ENCODE results near the gene MRPL53. TPM values are rescaled to one million over a fixed set of nuclear protein-coding genes. Genes with fewer than 3 reads are reported as not detected.

MRPL53 gene
- 28.6 and 45.8 TPM in 2 replicates for total RNA-seq

DNA sequence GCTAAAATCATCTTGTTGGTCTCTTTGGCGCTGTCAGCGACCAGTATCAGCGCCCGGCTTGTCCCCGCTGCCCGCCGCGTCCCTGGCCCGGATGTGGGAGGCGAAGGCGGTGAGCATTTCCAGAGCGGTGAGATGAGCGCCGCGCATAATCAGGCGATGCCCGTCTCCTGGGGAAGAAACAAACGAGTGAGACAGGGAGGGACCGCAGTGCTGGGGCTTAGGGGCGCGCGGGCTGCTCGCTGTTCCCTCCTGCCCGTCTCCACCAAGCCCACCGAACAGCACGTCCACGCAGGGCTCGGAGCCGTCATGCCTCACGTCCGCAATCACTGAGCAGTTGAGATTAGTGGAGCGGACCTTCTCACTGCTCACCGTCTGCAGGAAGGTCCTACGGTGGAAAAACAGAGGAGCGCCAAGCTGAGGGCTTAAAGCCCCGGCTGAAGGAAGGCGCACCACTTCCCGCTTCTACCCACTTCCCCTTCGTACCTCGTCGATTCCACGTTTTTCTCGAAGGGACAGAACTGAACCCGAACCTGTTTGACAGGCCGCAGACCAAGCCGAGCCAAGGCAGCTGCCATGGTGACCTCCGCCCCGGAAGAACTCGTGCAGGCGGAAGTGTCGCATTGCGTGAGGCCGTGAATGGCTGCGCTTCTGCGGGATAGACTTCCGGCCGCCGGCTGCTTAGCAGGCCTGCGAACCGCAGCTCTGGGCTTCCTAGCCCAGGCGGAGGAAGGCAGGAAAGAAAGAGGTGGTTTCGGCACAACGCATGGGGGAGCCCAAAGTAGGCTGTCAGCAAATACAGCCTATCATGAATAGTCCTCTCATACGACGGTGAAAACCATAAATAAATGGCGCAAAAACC is at the start of gene MRPL53:
Gene MRPL53 (minus strand): TSS at position 595 of the 859 bp plus-strand sequence. CDS start 20 bp downstream, at position 575.
- DNase-seq (ENCODE audit: low read depth, low spot score), result peak; percentile 78

DNA sequence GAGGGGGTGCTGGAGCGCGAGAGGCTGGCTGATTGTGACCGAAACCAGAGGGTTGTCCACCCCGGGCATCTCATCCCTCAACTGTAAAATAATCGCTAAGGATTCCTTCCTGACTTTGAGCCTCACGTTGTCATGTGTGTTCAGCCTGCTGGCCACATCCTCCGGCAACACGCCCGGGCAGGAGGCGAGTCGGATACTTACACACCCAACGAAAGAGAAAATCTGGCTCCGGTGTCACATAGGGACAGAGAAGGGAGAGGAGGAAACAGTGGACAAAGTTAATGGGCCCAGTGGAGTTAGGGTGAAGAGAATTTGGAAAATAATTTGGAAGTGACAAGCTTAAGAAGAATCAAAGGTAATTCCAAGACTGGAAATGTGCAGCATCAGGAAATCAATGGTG is 44.2 kb upstream of the MRPL53 start:
- DNase-seq (ENCODE audit: low read depth, low spot score), result no peak

DNA sequence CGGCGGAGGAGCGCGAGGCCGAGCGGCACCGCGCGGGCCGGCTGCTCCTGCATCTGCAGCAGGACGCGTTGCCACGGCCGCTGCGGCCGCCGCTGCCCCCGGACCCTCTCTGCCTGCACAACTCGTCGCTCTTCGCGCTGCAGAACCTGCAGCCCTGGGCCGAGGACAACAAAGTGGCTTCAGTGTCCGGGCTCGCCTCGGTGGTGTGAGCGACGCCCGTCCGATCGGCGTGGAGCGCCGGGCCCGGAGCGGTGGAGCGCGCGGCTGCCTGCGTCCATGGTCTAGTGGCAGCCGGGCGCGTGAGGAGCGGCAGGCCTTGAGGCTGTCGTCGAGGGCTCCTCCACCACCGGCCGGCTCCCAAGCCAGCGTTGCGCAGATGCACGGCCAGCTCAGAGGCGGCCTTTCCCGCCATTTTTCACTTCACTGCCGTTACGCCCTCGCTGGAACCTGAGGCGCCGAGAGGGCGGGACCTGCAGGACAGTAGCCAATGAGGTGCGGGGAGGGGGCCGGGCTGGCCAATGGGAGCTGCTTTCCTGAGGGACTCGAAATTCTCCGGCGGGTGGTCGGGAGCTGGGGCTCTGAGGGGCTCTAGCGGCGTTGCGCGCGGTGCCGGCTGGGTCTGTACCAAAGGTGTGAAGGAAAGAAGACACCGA is 43.6 kb upstream of the MRPL53 start:
- DNase-seq (ENCODE audit: low read depth, low spot score), result no peak

DNA sequence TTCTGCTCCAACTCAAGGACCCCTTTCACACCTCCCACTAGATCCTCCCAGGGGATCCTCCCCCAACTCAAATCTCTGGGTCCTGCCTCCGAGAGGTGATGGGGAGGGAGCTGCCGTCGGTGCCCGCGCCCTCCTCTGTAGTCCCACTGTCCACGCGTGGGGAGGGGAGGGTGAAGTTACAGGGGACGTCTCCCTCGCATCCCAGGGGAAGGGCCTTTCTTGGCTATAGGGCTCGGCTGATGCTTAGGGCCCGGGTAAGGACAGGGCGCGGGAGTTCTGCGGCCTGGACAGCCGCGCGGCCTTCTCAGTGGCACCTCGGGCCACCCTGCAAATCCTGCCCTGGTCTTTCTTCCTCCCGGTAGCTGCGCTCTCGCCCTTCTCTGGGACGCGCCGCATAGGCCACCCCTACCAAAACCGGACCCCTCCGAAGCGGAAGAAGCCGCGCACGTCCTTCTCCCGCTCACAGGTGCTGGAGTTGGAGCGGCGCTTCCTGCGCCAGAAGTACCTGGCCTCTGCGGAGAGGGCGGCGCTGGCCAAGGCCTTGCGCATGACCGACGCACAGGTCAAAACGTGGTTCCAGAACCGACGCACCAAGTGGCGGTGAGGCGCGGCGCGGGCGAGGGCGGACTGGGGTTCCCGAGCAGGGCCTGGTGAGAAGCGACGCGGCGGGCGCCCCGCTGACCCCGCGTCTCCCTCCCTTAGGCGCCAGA is 42.9 kb upstream of the MRPL53 start:
- DNase-seq (ENCODE audit: low read depth, low spot score), result no peak

DNA sequence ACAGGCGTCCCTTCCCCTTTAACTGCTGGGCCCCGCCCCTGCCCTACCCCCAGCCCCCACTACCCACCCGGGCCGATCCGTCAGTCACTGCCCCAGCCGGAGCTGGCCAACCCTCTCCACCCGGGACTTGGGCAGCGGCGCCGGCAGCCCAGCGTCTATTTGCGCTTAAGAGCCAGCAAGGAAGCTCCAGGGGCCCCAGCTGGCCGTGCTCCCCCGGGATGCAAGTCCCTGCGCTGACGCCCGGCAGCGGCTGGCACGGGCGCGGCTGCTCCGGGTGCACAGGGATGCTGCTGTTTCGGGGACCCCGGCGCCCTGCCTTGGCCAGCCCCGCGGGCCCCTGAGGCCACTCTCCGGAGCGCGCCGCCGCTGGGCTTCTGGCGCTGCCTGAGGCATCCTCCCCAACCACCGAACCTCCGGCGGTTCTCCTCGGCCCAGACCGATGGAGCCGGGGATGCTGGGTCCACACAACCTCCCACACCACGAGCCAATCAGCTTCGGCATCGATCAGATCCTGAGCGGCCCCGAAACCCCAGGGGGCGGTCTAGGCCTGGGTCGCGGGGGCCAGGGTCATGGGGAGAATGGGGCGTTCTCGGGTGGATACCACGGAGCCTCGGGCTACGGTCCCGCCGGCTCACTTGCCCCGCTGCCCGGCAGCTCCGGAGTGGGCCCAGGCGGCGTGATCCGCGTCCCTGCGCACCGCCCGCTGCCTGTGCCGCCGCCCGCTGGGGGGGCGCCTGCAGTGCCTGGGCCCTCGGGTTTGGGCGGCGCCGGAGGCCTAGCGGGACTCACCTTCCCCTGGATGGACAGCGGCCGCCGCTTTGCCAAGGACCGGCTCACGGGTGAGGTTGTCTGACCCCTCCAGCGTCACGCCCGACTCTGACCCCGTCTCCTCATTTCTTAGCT is 42.1 kb upstream of the MRPL53 start, which contains the start of gene TLX2:
Gene TLX2 (plus strand): TSS at position 83 of the 903 bp plus-strand sequence. CDS start 357 bp downstream, at position 440.
- no peak for DNase-seq (ENCODE audit: low read depth, low spot score)

DNA sequence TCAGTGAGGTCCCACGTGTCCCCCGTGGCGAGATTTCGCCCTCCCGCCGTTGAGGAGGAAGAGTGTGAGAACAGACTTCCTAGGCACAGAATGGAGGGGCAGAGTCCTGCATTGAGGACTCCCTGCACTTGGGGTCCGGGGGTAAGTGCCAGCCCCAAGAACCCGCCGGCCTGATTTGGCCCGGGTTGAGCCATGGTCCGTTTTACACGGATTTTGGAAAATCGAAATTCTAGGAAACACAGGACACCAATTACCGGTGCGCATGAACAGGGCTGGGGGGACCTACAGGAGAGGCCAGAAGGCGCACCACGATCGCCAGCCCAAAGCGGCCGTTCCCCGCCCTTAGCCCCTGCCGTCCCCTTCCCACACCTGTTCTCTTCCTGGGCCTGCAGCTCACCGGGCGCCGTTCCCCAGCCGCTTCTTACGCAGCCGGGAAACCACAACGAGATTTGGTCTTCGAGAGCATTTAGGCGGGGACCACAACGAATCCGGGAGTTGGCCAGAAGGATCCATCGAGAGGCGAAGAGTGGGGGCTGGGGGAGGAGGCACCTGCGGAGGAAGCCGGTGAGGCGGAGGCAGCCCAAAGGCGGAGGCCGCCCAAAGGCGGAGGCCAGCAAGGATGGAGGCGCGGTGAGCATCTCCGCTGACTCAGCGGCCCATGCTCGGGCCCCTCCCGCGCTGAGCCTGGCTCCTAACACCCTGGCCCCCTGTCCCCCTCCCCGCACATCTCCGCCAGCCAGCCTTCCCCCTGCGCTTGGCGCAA is 41.3 kb upstream of the MRPL53 start:
- DNase-seq (ENCODE audit: low read depth, low spot score), result no peak

DNA sequence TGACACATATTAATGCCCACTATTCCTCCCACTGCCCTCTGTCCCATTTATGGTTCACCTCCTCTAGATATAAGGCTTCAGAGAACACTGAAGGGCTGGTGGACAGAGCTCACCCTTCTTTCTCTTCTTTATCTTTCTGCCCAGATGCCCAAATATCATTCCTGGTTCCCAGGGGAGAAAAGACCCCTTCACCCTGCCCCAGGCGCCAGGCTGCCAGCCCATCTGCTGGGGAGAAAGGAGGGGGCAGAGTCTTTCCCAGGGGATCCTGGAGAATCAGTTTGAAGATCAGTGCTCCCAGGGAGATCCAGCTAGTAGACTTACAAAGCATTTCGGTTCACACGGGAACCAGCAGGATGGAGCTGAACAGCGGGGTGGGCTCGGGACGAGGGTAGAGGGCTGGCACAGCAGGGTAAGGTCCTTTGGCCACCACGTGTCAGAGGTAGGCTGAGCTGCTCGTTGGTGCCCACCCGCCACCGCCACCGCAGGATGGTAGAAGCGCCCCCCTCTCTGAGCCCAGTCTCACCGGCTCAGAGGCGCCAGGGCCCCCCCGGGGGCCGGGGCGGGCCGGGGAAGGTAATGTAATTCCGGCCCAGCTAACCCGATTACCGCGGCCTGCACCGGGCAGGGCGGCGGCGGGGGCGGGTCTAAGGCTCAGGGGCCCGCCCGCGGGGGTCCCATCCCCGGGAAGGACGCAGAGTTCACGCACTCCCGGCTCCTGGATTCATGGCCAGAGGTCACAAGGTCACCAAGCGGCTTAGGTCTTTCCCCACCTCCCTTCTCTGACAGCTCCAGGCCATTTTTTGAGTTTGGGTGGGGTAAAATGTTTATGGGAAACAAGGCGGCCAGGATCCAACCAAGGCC is 40.5 kb upstream of the MRPL53 start:
- DNase-seq (ENCODE audit: low read depth, low spot score), result no peak

DNA sequence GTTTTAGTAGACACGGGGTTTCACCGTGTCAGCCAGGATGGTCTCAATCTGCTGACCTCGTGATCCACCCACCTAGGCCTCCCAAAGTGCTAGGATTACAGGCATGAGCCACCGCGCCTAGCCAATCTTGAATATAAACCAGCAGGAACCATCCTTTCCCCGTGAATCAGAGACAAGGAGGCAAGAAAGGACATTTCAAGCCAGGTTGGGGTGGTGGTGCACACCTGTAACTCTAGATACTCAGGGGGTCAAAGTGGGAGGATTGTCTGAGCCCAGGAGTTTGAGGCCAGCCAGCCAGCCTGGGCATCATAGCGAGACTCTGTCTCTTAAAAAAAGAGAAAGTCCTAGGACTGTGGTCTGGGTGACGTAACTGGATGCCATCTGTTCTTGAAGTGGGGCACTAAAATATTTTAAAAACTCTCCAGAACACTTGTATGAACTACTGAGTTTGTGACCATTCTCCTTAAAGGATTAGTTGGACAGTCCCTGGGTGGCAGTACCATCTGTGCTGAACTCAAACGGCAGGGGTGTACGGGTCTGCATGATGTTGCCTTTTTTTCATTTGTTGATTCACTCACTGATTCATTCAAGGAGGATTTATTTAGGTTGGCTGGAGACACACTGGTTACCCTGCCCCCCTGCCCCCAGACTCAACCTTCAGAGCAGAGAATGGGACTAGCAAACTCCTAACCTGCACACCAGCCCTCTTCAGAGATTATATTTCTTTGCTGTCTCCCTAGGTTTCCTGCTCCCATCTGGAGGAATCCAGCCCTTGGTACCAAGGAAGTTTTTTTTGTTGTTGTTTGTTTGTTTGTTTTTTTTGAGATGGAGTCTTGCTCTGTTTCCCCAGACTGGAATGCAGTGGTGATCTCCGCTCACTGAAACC is 38.9 kb upstream of the MRPL53 start:
- no peak for DNase-seq (ENCODE audit: low read depth, low spot score)

DNA sequence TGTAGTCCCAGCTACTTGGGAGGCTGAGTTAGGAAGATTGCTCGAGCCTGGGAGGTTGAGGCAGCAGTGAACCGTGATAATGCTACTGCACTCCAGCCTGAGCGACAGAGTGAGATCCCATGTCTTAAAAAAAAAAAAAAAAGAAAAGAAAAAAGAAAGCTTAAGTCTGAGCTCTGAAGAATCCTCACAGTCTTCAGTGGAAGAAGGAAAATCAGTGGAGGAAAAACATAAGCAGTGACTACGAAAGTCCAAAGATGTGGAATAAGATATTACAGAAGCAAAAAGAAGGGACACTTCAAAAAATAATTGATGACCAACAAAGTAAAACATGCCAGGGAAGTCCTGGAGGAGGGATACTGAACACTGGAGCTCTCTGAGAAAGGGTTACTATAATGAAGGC is 37.8 kb upstream of the MRPL53 start:
- DNase-seq (ENCODE audit: low read depth, low spot score), result no peak

DNA sequence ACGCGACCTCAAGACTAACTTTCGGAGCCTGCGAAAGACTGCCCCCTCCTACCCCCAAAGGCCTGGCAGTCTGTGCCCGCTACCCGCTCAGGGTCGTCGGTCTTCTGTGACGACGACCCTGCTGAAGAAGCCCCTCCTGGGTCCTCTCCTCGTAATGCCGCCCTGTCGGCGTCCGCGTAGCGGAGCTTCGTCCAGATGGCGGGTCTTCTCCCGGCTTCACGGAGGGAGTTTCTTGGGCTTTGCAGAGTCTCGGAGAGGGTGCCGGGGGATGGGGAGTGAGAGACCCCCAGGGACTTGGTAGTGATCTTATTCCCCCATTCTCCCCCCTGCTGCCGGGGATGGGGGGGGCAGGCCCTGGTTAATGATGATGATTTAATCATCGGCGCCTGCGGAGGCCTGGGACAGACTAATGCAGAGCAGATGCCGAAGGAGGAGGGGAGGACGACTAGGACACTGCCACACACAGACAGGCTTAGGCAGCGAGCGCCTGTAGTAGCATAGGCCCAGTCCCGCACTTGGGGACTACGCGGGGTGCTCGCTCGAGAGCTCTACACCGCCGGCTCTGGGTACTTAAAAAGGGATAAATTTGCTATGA is 35.5 kb upstream of the MRPL53 start:
- DNase-seq (ENCODE audit: low read depth, low spot score), result no peak

DNA sequence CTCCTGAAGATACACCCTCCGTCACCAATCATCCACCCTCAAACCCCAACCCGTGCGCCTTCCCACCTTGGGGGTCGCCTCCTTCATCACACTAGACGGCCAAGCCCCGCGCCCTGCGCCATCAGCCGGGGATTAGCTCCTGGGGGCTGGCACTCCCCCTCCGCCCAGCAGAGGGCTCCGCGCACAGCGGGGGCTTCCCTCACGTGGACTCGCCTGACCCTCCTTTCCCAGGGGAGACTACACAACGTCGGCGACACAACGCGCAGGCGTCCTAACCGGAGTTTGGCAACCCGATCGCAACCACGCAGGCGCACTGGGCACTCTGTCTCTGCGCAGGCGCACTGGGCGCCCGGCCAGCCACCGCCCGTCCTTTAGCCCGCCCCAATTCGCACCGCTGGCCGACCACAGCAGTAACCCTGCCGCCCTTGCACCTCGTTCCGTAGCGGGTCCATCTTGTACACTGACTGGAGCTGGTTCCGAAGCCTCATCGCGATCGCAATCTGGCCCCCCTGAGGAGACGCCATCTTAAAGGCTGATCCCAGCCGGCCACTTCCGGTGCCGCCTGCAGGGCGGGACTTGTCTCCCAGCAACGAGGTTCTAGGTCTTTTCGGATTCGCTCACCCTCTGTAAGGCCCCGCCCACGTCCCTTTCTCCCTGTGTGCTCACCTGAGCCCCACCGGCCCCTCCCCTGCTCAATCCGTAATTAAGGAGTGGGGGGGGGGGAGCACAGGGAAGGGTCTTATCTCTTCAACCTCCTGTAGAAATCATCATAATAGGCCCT is 34.9 kb upstream of the MRPL53 start, which contains the start of gene PCGF1:
Gene PCGF1 (minus strand): TSS at position 551 of the 781 bp plus-strand sequence. CDS start 27 bp downstream, at position 524.
- DNase-seq (ENCODE audit: low read depth, low spot score), result peak; percentile 86

DNA sequence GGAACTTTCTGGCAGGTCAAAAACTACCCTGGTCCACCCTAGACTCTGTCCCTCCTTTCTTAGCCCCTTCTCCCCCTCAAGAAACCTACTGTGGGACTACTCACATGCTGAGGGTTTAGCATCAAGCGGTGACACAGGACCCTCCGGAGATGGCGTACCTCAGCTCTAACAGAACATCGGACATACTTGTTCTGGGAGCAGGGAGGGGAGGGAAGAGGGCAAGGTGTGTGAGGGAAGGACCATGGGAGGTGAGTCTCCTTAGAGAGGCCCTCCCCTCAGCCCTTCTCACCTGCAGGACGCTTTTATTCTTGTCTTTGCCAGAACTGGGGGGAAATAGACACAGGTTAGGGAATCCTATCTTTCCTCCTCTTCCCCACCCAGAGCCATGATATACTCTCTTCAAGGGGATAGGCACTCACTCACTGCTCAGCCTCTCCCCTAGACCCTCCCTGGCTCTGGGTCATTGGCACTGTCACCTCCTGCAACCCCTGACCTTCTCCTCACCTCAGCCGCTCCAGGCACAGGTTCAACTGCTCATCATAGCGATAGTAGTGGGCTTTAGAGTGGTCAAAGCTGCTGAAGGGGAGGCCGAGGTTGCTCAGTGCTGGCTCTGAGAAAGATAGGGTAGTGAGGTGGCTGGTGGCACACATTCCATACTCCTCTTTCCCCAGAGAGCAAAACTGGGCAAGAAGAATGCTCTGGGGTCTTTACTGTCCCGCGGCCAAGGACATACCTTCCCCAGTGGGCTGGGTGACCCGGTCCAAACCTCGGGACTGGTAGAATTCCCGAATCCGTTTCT is 33.2 kb upstream of the MRPL53 start:
- DNase-seq (ENCODE audit: low read depth, low spot score), result no peak

DNA sequence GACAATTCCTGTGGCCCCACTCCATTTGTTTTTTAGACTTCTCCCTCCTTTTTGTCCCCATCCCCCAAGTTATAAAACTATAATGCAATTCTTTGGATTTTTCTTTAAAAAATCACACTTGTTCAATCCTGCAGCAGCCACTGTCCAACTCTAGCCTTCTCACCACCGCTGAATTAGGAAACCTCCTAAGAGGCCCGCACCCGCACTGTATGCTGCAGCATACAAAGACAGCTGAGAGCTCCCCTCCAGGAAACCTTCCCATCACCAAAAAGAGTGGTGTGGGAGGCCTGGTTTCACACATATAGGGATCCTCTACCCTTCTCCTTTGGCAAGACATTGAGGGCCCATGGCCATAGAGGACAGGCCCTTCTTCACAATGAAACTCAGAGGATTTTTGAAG is 32.1 kb upstream of the MRPL53 start:
- DNase-seq (ENCODE audit: low read depth, low spot score), result no peak

DNA sequence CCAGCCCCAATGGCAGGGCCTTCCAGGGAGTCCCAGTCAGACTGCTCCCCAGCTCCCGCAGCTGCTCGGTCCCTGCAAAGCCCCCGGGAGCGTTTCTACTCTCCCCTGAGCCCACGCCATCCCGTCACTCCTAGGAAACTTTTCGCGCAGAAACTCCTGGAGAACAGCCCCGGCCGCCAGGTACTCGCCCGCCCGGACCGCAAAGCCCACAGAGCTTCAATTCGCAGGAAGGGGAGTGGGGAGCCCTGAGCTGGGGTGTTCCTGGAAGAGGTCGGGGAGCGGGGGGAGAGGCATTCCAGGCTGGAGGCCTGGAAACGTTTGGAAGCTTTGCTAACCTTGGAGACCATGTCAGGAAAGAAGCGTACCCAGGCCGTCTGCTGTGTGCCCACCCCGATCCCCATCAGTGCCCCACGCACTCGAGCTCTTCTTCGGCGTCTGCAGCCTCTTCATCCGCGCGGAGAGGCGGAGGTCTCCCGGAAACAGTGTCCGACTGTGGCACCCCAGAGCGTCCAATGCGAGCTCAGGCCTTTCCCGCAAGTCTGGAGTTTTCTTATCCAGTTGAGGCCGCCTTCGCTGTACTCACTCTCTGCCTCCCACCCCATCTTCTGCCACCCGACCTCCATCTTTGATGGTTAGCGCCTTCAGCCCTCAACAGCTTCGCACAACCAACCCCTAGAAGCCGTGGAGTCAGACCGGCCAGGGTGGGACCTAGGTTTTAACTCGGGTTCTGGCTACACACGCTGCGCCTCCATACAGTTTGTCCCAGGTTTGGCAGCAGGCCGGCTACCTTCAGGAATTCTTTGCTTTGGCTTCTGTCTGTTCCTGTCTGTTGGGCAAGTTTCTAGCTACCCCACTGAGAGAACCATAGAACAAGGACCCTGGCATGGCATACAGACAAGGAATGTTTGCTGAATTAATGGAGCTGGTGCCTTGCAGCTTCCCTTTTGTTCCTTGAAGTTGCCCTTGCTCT is 31.3 kb upstream of the MRPL53 start:
- no peak for DNase-seq (ENCODE audit: low read depth, low spot score)

All from pulmonary artery endothelial cell (primary cell).